GM23338 (cell line): ENCODE data around the gene TANGO6. TPM values are rescaled to one million over a fixed set of nuclear protein-coding genes. Genes with fewer than 3 reads are reported as not detected.

Experiments used
- ATAC-seq: fragments of 200-7000 bp; cut with Tn5 transposase; 3 replicates; pipeline ENCODE4 v1.9.1; 2020
- DNase-seq: peaks from one replicate; pipeline ENCODE4 v3.0.0-alpha.2; 2015; ENCODE audit warnings: low spot score
- H2AFZ ChIP-seq: fragments of 200-600 bp; sonication (generic); 2 replicates; pipeline ENCODE4 v1.8.0; 2016; ENCODE audit warnings: antibody characterized with exemption, mild to moderate bottlenecking, moderate library complexity
- H3F3A ChIP-seq: fragments of 200-600 bp; sonication (generic); replicated peaks from 2 replicates; pipeline ENCODE4 v1.8.0; 2017; ENCODE audit warnings: antibody characterized with exemption, mixed run types, low read depth
- H3K27ac ChIP-seq: fragments of 200-600 bp; sonication (generic); 2 replicates; pipeline ENCODE4 v1.6.1; 2016; ENCODE audit warnings: low read depth
- H3K27me3 ChIP-seq: fragments of 200-600 bp; sonication (generic); 2 replicates; pipeline ENCODE4 v1.8.0; 2016; ENCODE audit warnings: mild to moderate bottlenecking, mixed run types, moderate library complexity; ENCODE audit not compliant: insufficient read depth
- H3K36me3 ChIP-seq: fragments of 200-600 bp; sonication (generic); 2 replicates; pipeline ENCODE4 v1.8.0; 2016; ENCODE audit warnings: mild to moderate bottlenecking; ENCODE audit not compliant: insufficient read depth
- H3K4me1 ChIP-seq: fragments of 200-600 bp; sonication (generic); 2 replicates; pipeline ENCODE4 v1.8.0; 2016; ENCODE audit warnings: mild to moderate bottlenecking, moderate library complexity; ENCODE audit not compliant: insufficient read depth
- H3K4me2 ChIP-seq: fragments of 200-600 bp; sonication (generic); 2 replicates; pipeline ENCODE4 v1.7.1; 2017; ENCODE audit warnings: mixed run types
- H3K4me3 ChIP-seq: fragments of 200-600 bp; sonication (generic); 2 replicates; pipeline ENCODE4 v1.6.1; 2016; ENCODE audit warnings: mixed run types
- H3K79me2 ChIP-seq: fragments of 200-600 bp; sonication (generic); replicated peaks from 2 replicates; pipeline ENCODE4 v1.8.0; 2017; ENCODE audit warnings: mild to moderate bottlenecking; ENCODE audit not compliant: insufficient read depth
- H3K9me2 ChIP-seq: fragments of 200-600 bp; sonication (generic); 2 replicates; pipeline ENCODE4 v1.8.0; 2017; ENCODE audit not compliant: insufficient read depth
- H4K20me1 ChIP-seq: fragments of 200-600 bp; sonication (generic); replicated peaks from 2 replicates; pipeline ENCODE4 v1.8.0; 2017; ENCODE audit warnings: mild to moderate bottlenecking; ENCODE audit not compliant: insufficient read depth
- H3K27ac Mint-ChIP-seq: 2 replicates; pipeline ENCODE4 v1.8.0; 2020; ENCODE audit warnings: inconsistent platforms, mild to moderate bottlenecking, moderate library complexity, mixed read lengths
- H3K27me3 Mint-ChIP-seq: 3 replicates; pipeline ENCODE4 v1.8.0; 2022; ENCODE audit warnings: low read depth, mild to moderate bottlenecking, moderate library complexity, mixed read lengths, inconsistent platforms; ENCODE audit not compliant: insufficient read depth, poor library complexity
- H3K36me3 Mint-ChIP-seq: 3 replicates; pipeline ENCODE4 v1.8.0; 2021; ENCODE audit warnings: low read depth, mild to moderate bottlenecking, inconsistent platforms, moderate library complexity, mixed read lengths
- H3K4me1 Mint-ChIP-seq: 3 replicates; pipeline ENCODE4 v1.8.0; 2020; ENCODE audit warnings: mild to moderate bottlenecking, inconsistent platforms, mixed read lengths
- H3K4me3 Mint-ChIP-seq: 3 replicates; pipeline ENCODE4 v1.8.0; 2021; ENCODE audit warnings: moderate library complexity, mild to moderate bottlenecking, inconsistent platforms, mixed read lengths
- H3K9me3 Mint-ChIP-seq: 3 replicates; pipeline ENCODE4 v1.8.0; 2020; ENCODE audit warnings: moderate library complexity, mild to moderate bottlenecking, inconsistent platforms, mixed read lengths
- ETS1 ChIP-seq: IDR thresholded peaks from 2 replicates; pipeline ENCODE4 v1.6.1; 2016; ENCODE audit warnings: antibody characterized with exemption
- EZH2 ChIP-seq: fragments of 200-600 bp; sonication (generic); IDR thresholded peaks from one replicate; pipeline ENCODE4 v1.8.0; 2017; ENCODE audit warnings: antibody characterized with exemption, mild to moderate bottlenecking, low read depth; ENCODE audit not compliant: unreplicated experiment
- EZH2phosphoT487 ChIP-seq: fragments of 200-600 bp; sonication (generic); IDR thresholded peaks from one replicate; pipeline ENCODE4 v1.8.1; 2018; ENCODE audit warnings: antibody characterized with exemption; ENCODE audit not compliant: unreplicated experiment
- JUNB ChIP-seq: IDR thresholded peaks from one replicate; pipeline ENCODE4 v1.6.1; 2016; ENCODE audit warnings: antibody characterized with exemption; ENCODE audit not compliant: unreplicated experiment
- NANOG ChIP-seq: IDR thresholded peaks from 2 replicates; pipeline ENCODE4 v1.6.1; 2016; ENCODE audit warnings: antibody characterized with exemption, borderline replicate concordance
- ZNF331 ChIP-seq: fragments of 250-450 bp; sonication (Bioruptor Pico); IDR thresholded peaks from 2 replicates; pipeline ENCODE4 v1.5.0; 2020; ENCODE audit warnings: low read depth, mild to moderate bottlenecking, moderate library complexity
- polyA plus RNA-seq: library from polyadenylated mRNA; unstranded; fragments of >200 nt; fragmentation: Nextera tagmentation; extraction: Ambion mirVana; gene quantifications from 2 replicates; pipeline ENCODE4 v1.2.1, GENCODE V29; 2016
- total RNA-seq: library from RNA; depleted of rRNA; stranded (reverse); fragments of >200 nt; shearing (Covaris generic); gene quantifications from 2 replicates; pipeline ENCODE4 v1.2.3, GENCODE V29; 2014
- TF ChIP-seq, protein P1 (sequence below): fragments of 250-450 bp; sonication (Bioruptor Pico); IDR thresholded peaks from 2 replicates; pipeline ENCODE4 v1.5.0; 2020; ENCODE audit warnings: mild to moderate bottlenecking, moderate library complexity
- TF ChIP-seq, protein P2 (sequence below): IDR thresholded peaks from one replicate; pipeline ENCODE4 v1.6.1; 2018; ENCODE audit warnings: antibody characterized with exemption; ENCODE audit not compliant: unreplicated experiment

The TANGO6 gene
- total and polyA plus RNA-seq, 2 experiments from 2014 or later: 7.2 to 23.2 TPM

DNA sequence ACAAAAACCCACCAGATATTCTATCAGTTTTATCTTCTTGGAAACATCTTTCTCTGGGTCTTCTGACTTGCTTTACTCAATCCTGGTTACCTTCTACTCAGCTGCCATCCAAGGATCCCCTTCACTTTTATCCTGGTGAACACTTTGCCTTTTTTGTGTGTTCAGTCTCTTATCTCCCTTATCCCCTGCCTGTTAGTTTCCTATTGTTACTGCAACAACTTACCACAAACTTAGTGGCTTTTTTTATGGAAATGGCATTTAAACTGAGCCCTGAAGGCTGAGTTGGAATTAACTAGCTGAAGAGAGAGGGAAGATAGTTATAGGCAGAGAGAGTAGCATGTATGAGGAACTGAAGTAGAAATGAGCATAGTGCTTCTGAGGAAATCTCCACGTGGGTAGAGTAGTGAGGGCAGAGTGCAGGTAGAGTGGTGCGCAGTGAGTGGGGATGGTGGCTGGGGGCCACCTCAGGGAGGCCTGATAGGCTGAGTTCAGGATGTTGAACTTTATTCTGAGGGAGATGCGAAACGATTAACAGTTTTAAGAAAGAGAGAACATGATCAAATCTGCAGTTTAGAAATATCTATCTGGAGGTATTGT lies 26.3 kb downstream of the TANGO6 start (continued):
- TF ChIP-seq, protein P1, sequence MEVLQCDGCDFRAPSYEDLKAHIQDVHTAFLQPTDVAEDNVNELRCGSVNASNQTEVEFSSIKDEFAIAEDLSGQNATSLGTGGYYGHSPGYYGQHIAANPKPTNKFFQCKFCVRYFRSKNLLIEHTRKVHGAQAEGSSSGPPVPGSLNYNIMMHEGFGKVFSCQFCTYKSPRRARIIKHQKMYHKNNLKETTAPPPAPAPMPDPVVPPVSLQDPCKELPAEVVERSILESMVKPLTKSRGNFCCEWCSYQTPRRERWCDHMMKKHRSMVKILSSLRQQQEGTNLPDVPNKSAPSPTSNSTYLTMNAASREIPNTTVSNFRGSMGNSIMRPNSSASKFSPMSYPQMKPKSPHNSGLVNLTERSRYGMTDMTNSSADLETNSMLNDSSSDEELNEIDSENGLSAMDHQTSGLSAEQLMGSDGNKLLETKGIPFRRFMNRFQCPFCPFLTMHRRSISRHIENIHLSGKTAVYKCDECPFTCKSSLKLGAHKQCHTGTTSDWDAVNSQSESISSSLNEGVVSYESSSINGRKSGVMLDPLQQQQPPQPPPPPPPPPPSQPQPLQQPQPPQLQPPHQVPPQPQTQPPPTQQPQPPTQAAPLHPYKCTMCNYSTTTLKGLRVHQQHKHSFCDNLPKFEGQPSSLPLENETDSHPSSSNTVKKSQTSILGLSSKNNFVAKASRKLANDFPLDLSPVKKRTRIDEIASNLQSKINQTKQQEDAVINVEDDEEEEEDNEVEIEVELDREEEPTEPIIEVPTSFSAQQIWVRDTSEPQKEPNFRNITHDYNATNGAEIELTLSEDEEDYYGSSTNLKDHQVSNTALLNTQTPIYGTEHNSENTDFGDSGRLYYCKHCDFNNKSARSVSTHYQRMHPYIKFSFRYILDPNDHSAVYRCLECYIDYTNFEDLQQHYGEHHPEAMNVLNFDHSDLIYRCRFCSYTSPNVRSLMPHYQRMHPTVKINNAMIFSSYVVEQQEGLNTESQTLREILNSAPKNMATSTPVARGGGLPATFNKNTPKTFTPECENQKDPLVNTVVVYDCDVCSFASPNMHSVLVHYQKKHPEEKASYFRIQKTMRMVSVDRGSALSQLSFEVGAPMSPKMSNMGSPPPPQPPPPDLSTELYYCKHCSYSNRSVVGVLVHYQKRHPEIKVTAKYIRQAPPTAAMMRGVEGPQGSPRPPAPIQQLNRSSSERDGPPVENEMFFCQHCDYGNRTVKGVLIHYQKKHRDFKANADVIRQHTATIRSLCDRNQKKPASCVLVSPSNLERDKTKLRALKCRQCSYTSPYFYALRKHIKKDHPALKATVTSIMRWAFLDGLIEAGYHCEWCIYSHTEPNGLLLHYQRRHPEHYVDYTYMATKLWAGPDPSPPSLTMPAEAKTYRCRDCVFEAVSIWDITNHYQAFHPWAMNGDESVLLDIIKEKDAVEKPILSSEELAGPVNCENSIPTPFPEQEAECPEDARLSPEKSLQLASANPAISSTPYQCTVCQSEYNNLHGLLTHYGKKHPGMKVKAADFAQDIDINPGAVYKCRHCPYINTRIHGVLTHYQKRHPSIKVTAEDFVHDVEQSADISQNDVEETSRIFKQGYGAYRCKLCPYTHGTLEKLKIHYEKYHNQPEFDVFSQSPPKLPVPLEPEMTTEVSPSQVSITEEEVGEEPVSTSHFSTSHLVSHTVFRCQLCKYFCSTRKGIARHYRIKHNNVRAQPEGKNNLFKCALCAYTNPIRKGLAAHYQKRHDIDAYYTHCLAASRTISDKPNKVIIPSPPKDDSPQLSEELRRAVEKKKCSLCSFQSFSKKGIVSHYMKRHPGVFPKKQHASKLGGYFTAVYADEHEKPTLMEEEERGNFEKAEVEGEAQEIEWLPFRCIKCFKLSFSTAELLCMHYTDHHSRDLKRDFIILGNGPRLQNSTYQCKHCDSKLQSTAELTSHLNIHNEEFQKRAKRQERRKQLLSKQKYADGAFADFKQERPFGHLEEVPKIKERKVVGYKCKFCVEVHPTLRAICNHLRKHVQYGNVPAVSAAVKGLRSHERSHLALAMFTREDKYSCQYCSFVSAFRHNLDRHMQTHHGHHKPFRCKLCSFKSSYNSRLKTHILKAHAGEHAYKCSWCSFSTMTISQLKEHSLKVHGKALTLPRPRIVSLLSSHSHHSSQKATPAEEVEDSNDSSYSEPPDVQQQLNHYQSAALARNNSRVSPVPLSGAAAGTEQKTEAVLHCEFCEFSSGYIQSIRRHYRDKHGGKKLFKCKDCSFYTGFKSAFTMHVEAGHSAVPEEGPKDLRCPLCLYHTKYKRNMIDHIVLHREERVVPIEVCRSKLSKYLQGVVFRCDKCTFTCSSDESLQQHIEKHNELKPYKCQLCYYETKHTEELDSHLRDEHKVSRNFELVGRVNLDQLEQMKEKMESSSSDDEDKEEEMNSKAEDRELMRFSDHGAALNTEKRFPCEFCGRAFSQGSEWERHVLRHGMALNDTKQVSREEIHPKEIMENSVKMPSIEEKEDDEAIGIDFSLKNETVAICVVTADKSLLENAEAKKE (CRISPR knock-in tag): no peak
- TF ChIP-seq NANOG (no peak), EZH2phosphoT487 (no peak)

DNA sequence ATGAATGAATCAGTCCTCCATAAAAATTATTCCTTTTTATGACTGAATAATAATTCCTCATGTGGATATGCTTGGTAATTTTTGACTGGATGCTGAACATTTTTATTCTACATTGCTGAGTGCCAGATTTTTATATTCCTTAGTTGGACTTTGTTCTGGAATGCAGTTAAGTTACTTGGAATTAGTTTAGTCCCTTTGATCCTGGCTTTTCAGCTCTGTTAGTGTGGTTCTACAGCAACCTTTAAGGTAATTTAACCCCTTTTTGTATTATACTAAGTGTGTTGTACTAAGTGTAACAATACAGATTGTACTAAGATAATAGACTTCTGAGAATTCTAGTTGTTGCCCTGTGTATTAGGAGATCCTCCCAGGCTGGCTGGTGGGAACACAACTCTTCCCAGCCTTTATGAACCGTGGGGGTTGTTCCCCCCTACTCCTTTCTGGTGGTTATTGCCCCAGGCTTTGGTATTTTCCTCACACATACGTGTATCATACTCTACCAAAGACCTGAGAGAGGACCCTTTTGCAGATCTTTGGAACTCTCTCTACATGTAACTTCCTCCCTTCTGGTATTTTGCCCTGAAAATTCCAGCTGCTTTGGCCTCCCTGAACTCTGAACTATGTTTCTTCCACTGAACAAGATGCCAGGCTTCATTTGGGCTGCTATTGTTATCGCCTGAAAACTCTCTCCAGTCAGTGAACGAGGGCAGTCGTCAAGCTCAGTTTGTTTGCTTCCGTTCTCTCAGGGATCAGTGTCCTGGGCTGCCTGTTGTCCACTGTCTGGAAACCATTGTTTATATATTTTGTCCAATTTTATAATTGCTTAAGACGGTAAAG lies 30.5 kb downstream of the TANGO6 start:
- Histone ChIP-seq H3F3A (no peaks in the 10 kb centered on the region), H3K36me3 (peaks cover 6% of the 10 kb centered on the region; the same call in 1 of the 2 replicates), H3K4me2 (no peak overlapping the region), H2AFZ (no peak overlapping the region), H3K79me2 (no peaks in the 10 kb centered on the region), H3K27me3 (no peaks in the 10 kb centered on the region), H3K9me2 (no peaks in the 10 kb centered on the region), H3K4me1 (peaks cover 14% of the 10 kb centered on the region), H4K20me1 (no peaks in the 10 kb centered on the region), H3K4me3 (no peak overlapping the region), H3K27ac (peak overlapping the region; percentile 36; the same call in 1 of the 2 replicates)
- ATAC-seq (no peak), DNase-seq (no peak)
- no peak overlapping the region for H3K27ac Mint-ChIP-seq
- peaks cover 3% of the 10 kb centered on the region for H3K27me3 Mint-ChIP-seq
- H3K9me3 Mint-ChIP-seq: no peaks in the 10 kb centered on the region
- peaks cover 11% of the 10 kb centered on the region; the same call in 2 of the 3 replicates for H3K4me1 Mint-ChIP-seq
- peaks cover 23% of the 10 kb centered on the region for H3K36me3 Mint-ChIP-seq
- H3K4me3 Mint-ChIP-seq: no peak overlapping the region
- no peak for TF ChIP-seq ETS1
- TF ChIP-seq, protein P2, sequence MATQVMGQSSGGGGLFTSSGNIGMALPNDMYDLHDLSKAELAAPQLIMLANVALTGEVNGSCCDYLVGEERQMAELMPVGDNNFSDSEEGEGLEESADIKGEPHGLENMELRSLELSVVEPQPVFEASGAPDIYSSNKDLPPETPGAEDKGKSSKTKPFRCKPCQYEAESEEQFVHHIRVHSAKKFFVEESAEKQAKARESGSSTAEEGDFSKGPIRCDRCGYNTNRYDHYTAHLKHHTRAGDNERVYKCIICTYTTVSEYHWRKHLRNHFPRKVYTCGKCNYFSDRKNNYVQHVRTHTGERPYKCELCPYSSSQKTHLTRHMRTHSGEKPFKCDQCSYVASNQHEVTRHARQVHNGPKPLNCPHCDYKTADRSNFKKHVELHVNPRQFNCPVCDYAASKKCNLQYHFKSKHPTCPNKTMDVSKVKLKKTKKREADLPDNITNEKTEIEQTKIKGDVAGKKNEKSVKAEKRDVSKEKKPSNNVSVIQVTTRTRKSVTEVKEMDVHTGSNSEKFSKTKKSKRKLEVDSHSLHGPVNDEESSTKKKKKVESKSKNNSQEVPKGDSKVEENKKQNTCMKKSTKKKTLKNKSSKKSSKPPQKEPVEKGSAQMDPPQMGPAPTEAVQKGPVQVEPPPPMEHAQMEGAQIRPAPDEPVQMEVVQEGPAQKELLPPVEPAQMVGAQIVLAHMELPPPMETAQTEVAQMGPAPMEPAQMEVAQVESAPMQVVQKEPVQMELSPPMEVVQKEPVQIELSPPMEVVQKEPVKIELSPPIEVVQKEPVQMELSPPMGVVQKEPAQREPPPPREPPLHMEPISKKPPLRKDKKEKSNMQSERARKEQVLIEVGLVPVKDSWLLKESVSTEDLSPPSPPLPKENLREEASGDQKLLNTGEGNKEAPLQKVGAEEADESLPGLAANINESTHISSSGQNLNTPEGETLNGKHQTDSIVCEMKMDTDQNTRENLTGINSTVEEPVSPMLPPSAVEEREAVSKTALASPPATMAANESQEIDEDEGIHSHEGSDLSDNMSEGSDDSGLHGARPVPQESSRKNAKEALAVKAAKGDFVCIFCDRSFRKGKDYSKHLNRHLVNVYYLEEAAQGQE: no peak
- no peak for TF ChIP-seq EZH2
- TF ChIP-seq NANOG: no peak
- TF ChIP-seq JUNB: no peak
- TF ChIP-seq ZNF331 (CRISPR knock-in tag): no peak
